Transverse colon (tissue), 4 donors: Measurements from ENCODE around the gene FAM200B. TPM values are rescaled to one million over a fixed set of nuclear protein-coding genes. Genes with fewer than 3 reads are reported as not detected.
"Not testable (repeated sequence)": the region's sequence is repeated elsewhere in the genome, so short reads cannot be mapped to it uniquely, and the experiment has no call there.

ENCODE experiments used
- DNase-seq: peaks from one replicate; pipeline ENCODE4 v3.0.0-alpha.2; 2019
- H3K27ac ChIP-seq, 4 donors: fragments of 200-600 bp; sonication (generic); 2 replicates each; pipeline ENCODE4 v1.5.1; 2016 to 2018; ENCODE audit warnings: inconsistent platforms in 4 of 4
- H3K27me3 ChIP-seq: fragments of 200-600 bp; sonication (generic); 2 replicates; pipeline ENCODE4 v1.5.1; 2017; ENCODE audit warnings: inconsistent platforms
- H3K36me3 ChIP-seq, 4 donors: fragments of 200-600 bp; sonication (generic); 2 replicates each; pipeline ENCODE4 v1.5.1; 2017 to 2019; ENCODE audit warnings: inconsistent platforms in 4 of 4
- H3K4me1 ChIP-seq, 4 donors: fragments of 200-600 bp; sonication (generic); 2 replicates each; pipeline ENCODE4 v1.5.1; 2017 to 2020; ENCODE audit warnings: inconsistent platforms in 4 of 4
- H3K4me3 ChIP-seq, 4 donors: fragments of 200-600 bp; sonication (generic); 1 replicate in 1 of 4; 2 replicates in 3 of 4; pipeline versions ENCODE4 v1.5.1 to v1.6.1; 2017 to 2019; ENCODE audit warnings: inconsistent platforms in 4 of 4
- H3K9me3 ChIP-seq, 2 donors: fragments of 200-600 bp; sonication (generic); 2 replicates each; pipeline ENCODE4 v1.5.1; 2017 to 2019; ENCODE audit warnings: inconsistent platforms in 2 of 2
- CTCF ChIP-seq, 5 experiments: fragments of 200-600 bp in 3 of 5; fragments of 450-650 bp in 2 of 5; sonication (generic) in 3 of 5; IDR thresholded peaks; 1 replicate in 2 of 5; 2 replicates in 3 of 5; pipeline ENCODE4 v1.5.1; 2016 to 2017; ENCODE audit warnings: antibody characterized with exemption in 5 of 5, inconsistent platforms in 3 of 5, mild to moderate bottlenecking in 2 of 5, moderate library complexity in 1 of 5
- EP300 ChIP-seq: sonication (generic); formaldehyde crosslinking; IDR thresholded peaks from one replicate; pipeline ENCODE4 v1.6.1; 2017; ENCODE audit warnings: antibody characterized with exemption, low read depth
- POLR2A ChIP-seq: fragments of 450-650 bp; IDR thresholded peaks from one replicate; pipeline ENCODE4 v1.6.1; 2016; ENCODE audit warnings: antibody characterized with exemption, mild to moderate bottlenecking, moderate library complexity
- POLR2AphosphoS5 ChIP-seq, 3 donors: sonication (generic); formaldehyde crosslinking; IDR thresholded peaks; one replicate each; pipeline ENCODE4 v1.6.1; 2016; ENCODE audit warnings: antibody characterized with exemption in 3 of 3
- WGBS, 2 donors: methylation state at CpG; one replicate each; pipeline ENCODE4 v1.1.5; 2018; ENCODE audit warnings: low coverage in 1 of 2; 5-methylcytosine and 5-hydroxymethylcytosine counted together
- in situ Hi-C, 4 donors: fragments of 200-750 bp; cut with MboI; loops; one replicate each; pipeline versions ENCODE4 v1.15.0 to v1.15.1; 2017; ENCODE audit warnings: low sequenced_read_pairs in 3 of 4, low pct_ligation_motif_present in 1 of 4, low pct_unique_long_range_greater_than_20kb in 1 of 4
- intact Hi-C: fragments of 100-400 bp; cut with DNase I; formaldehyde crosslinking; loops from one replicate; pipeline ENCODE4 v1.15.1; 2023; ENCODE audit warnings: low total_unique reads
- total RNA-seq, 4 donors: library from RNA; depleted of rRNA; stranded (reverse); fragments of >200 nt; gene quantifications; one replicate each; pipeline ENCODE4 v1.1.0, GENCODE V29; 2016

Gene FAM200B
- total RNA-seq, 4 donors from 2014 or later = 6.4 to 46.6 (median 28.0) TPM

GRCh38 chr4:15720851-15721250, 39.2 kb downstream of the FAM200B start:
- intact Hi-C loops (no loop called here), in situ Hi-C loops (no loop called here)
- Histone ChIP-seq H3K36me3 (no peaks in the 10 kb centered on the region), H3K4me3 (no peak overlapping the region), H3K9me3 (no peaks in the 10 kb centered on the region), H3K27ac (no peak overlapping the region), H3K4me1 (peaks cover 0 to 21% (median 7%) of the 10 kb centered on the region in 4 donors), H3K27me3 (no peaks in the 10 kb centered on the region)
- DNase-seq = no peak
- TF ChIP-seq POLR2AphosphoS5 (IDR thresholded peaks at IDR 0.05) = no peak
- no peak for TF ChIP-seq CTCF (IDR thresholded peaks at IDR 0.05)
- no peak for TF ChIP-seq EP300
- no peak for TF ChIP-seq POLR2A
- 90 to 94% methylated on average over 2 of the region's 2 CpGs for WGBS, 2 donors

- in situ Hi-C loops = loop anchor here in 1 of 4 donors (25.0 kb wide), 1 partner anchor 137 kb away; no protein-coding TSS in a partner anchor
- intact Hi-C loops = no loop called here
Observed at GRCh38 chr4:15725608-15726007, 44.0 kb downstream of the FAM200B start.

GRCh38 chr4:15729910-15730533, 48.4 kb downstream of the FAM200B start:
- no peak overlapping the region for H3K27ac ChIP-seq
- H3K4me3 ChIP-seq = no peak overlapping the region
- TF ChIP-seq POLR2A (no peak), POLR2AphosphoS5 (IDR thresholded peaks at IDR 0.05) (no peak), CTCF (IDR thresholded peaks at IDR 0.05) (peak; percentile 77 to 91 (median 88)), EP300 (no peak)
- DNase-seq = no peak
- no peaks in the 10 kb centered on the region for H3K36me3 ChIP-seq
- WGBS, 2 donors = 8 to 17% methylated on average over 2 to 3 of the region's 3 CpGs
- in situ Hi-C loops (loop anchor here in 1 of 4 donors (10.0 to 25.0 kb wide), 2 partner anchors 132 to 235 kb away; partner anchors contain the start of gene FGFBP2), intact Hi-C loops (no loop called here)
- H3K27me3 ChIP-seq = no peaks in the 10 kb centered on the region
- no peaks in the 10 kb centered on the region for H3K9me3 ChIP-seq
- peaks cover 0 to 6% (median 1%) of the 10 kb centered on the region in 4 donors for H3K4me1 ChIP-seq

More at GRCh38 chr4:15725608-15726007, 44.0 kb downstream of the FAM200B start:
- Histone ChIP-seq H3K4me1 (peaks cover 0 to 7% (median 1%) of the 10 kb centered on the region in 4 donors), H3K4me3 (no peak overlapping the region), H3K9me3 (no peaks in the 10 kb centered on the region), H3K27ac (peak overlapping the region in 1 of 4 donors; percentile 51), H3K27me3 (no peaks in the 10 kb centered on the region), H3K36me3 (no peaks in the 10 kb centered on the region)
- no peak for TF ChIP-seq POLR2AphosphoS5 (IDR thresholded peaks at IDR 0.05)
- 24 to 29% methylated on average over 3 to 4 of the region's 4 CpGs for WGBS, 2 donors
- no peak for DNase-seq

- H3K36me3 ChIP-seq, H3K4me3 ChIP-seq, H3K9me3 ChIP-seq, H3K27me3 ChIP-seq, intact Hi-C loops, DNase-seq, H3K27ac ChIP-seq, H3K4me1 ChIP-seq: not testable (repeated sequence)
- in situ Hi-C loops = loop anchor here in 1 of 4 donors (10.0 to 25.0 kb wide), 2 partner anchors 129 to 232 kb away; partner anchors contain the start of gene FGFBP2
- whole genome bisulfite sequencing, 2 donors = 69 to 73% methylated on average over 4 to 5 of the region's 5 CpGs
Observed at GRCh38 chr4:15733061-15733460, 51.4 kb downstream of the FAM200B start.

GRCh38 chr4:15735536-15735935, 53.9 kb downstream of the FAM200B start:
- TF ChIP-seq POLR2AphosphoS5 (IDR thresholded peaks at IDR 0.05) (no peak), POLR2A (no peak), CTCF (IDR thresholded peaks at IDR 0.05) (no peak), EP300 (no peak)
- DNase-seq = no peak
- Histone ChIP-seq H3K4me1 (no peaks in the 10 kb centered on the region), H3K27me3 (no peaks in the 10 kb centered on the region), H3K4me3 (no peak overlapping the region), H3K9me3 (no peaks in the 10 kb centered on the region), H3K27ac (no peak overlapping the region), H3K36me3 (no peaks in the 10 kb centered on the region)
- 80 to 96% methylated on average over 6 of the region's 6 CpGs for WGBS, 2 donors
- in situ Hi-C loops = loop anchor here in 1 of 4 donors (10.0 to 25.0 kb wide), 2 partner anchors 127 to 229 kb away; partner anchors contain the start of gene FGFBP2
- intact Hi-C loops = no loop called here
